GM21423 (cell line): ENCODE measurements around the gene TRIM61.

Source experiments
- ATAC-seq: cut with Tn5 transposase; IDR thresholded peaks from one replicate; pipeline ENCODE4 v1.9.1; 2021; ENCODE audit warnings: mild to moderate bottlenecking, moderate library complexity; ENCODE audit not compliant: unreplicated experiment

TRIM61 gene

GRCh38 chr4:164918956-164919355 is 58.5 kb downstream of the TRIM61 start:
- ATAC-seq = no peak
